Panc1 (cell line): ENCODE data around the gene STARD10. TPM values are rescaled to one million over a fixed set of nuclear protein-coding genes. Genes with fewer than 3 reads are reported as not detected.

ENCODE experiments used
- ATAC-seq: fragments of 200-7000 bp; cut with Tn5 transposase; 2 replicates; pipeline ENCODE4 v1.9.1; 2020; ENCODE audit warnings: mild to moderate bottlenecking, moderate library complexity
- BruUV-seq: library from RNA; stranded (reverse); fragments of 400-500 nt; replicated peaks from 2 replicates; lab custom pipeline; 2021; lab: Mats Ljungman, UMichigan
- CTCF ChIA-PET: fragments of 300-600 bp; sonication (Branson Sonifier 250); formaldehyde crosslinking; loops from one replicate; lab custom pipeline; 2022; ENCODE audit warnings: antibody characterized with exemption; lab: Charles Lee
- POLR2A ChIA-PET: fragments of 300-600 bp; sonication (Branson Sonifier 250); formaldehyde crosslinking; loops from one replicate; lab custom pipeline; 2022; ENCODE audit warnings: antibody characterized with exemption; lab: Charles Lee
- DNase-seq: peaks from one replicate; pipeline ENCODE4 v3.0.0-alpha.2; 2010; ENCODE audit warnings: low read depth, low spot score
- H3K27ac ChIP-seq: 2 replicates; pipeline ENCODE4 v1.5.1; 2011; ENCODE audit warnings: mild to moderate bottlenecking, low read length, inconsistent platforms
- H3K27me3 ChIP-seq: fragments of 200-500 bp; sonication (Bioruptor generic); 2 replicates; pipeline ENCODE4 v1.6.0; 2014; ENCODE audit warnings: low read length, inconsistent platforms; ENCODE audit not compliant: control insufficient read depth, insufficient read depth
- H3K36me3 ChIP-seq: fragments of 200-500 bp; sonication (Bioruptor generic); 2 replicates; pipeline ENCODE4 v1.5.1; 2014; ENCODE audit warnings: inconsistent platforms, mild to moderate bottlenecking, low read length, moderate library complexity; ENCODE audit not compliant: control insufficient read depth, insufficient read depth
- H3K4me1 ChIP-seq: 2 replicates; pipeline ENCODE4 v1.5.1; 2011; ENCODE audit warnings: inconsistent platforms, mild to moderate bottlenecking, low read length, moderate library complexity; ENCODE audit not compliant: control insufficient read depth, insufficient read depth
- H3K4me3 ChIP-seq, 2 experiments: 2 replicates each; pipeline ENCODE4 v1.5.1; 2011 to 2012; ENCODE audit warnings: low read depth in 2 of 2, low read length in 2 of 2, mild to moderate bottlenecking in 2 of 2, inconsistent platforms in 1 of 2, moderate library complexity in 1 of 2
- H3K9me3 ChIP-seq: fragments of 200-500 bp; sonication (Bioruptor generic); 2 replicates; pipeline ENCODE4 v1.5.1; 2014; ENCODE audit warnings: low read depth, mild to moderate bottlenecking, inconsistent platforms, low read length, moderate library complexity; ENCODE audit not compliant: control insufficient read depth, insufficient read depth
- CTCF ChIP-seq: fragments of 450-650 bp; IDR thresholded peaks from 2 replicates; pipeline ENCODE4 v1.5.1; 2017; ENCODE audit warnings: mild to moderate bottlenecking
- POLR2AphosphoS5 ChIP-seq: IDR thresholded peaks from 2 replicates; pipeline ENCODE4 v1.6.1; 2012; ENCODE audit warnings: mild to moderate bottlenecking, low read depth, low read length, moderate library complexity
- REST ChIP-seq, 2 experiments: IDR thresholded peaks; 2 replicates each; pipeline ENCODE4 v1.6.1; 2011 to 2012; ENCODE audit warnings: low read depth in 2 of 2, control low read depth in 1 of 2, low read length in 1 of 2, mild to moderate bottlenecking in 1 of 2, moderate library complexity in 1 of 2; ENCODE audit not compliant: insufficient read depth in 1 of 2
- SIN3A ChIP-seq: IDR thresholded peaks from 2 replicates; pipeline ENCODE4 v1.6.1; 2012; ENCODE audit warnings: low read depth, mild to moderate bottlenecking, low read length, moderate library complexity, borderline replicate concordance; ENCODE audit not compliant: insufficient read depth
- TCF7L2 ChIP-seq: IDR thresholded peaks from 2 replicates; pipeline ENCODE4 v1.6.1; 2011; ENCODE audit warnings: mild to moderate bottlenecking, low read depth, low read length, inconsistent platforms
- in situ Hi-C: cut with HindIII; loops from 2 replicates; pipeline ENCODE4 v1.10.0; 2016; ENCODE audit warnings: low sequenced_read_pairs, low pct_unique_long_range_greater_than_20kb
- intact Hi-C: fragments of 100-400 bp; cut with micrococcal nuclease; formaldehyde crosslinking; loops from one replicate; pipeline ENCODE4 v1.10.0; 2022; ENCODE audit not compliant: unreplicated experiment
- total RNA-seq: library from RNA; stranded (reverse); gene quantifications from one replicate; pipeline ENCODE4 v1.2.1, GENCODE V29; 2021; ENCODE audit not compliant: unreplicated experiment

STARD10 gene
- total RNA-seq, 1 experiment from 2014 or later = 32.1 TPM

DNA sequence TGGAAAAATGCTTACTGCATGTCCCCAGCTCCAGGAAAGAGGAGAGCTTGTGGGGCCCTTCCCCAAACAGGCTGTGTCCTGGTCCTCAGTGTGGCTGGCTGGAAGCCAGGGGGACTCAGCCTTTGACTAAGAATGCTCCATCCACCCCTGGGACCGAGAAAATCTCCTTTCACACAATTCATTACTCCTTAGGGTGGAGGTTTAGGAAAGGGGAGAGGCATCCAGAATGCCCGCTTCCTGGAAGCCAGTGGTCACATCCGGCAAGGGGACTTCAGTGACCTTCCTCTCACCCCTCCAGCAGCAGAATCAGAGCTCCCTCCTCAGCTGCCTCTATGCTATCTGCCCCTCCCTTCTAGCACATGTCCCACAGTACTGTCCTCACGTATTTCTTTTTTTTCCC lies 42.3 kb upstream of the STARD10 start:
- in situ Hi-C loops (no loop called here), intact Hi-C loops (no loop called here)
- H3K9me3 ChIP-seq = no peaks in the 10 kb centered on the region
- no peak overlapping the region for H3K27ac ChIP-seq
- 0 out of 2 replicates have a peak, but pooled peaks cover 4% of the 10 kb centered on the region for H3K4me1 ChIP-seq
- ATAC-seq (no peak), DNase-seq (no peak)
- TF ChIP-seq POLR2AphosphoS5 = no peak
- no peak for TF ChIP-seq CTCF
- TF ChIP-seq REST (IDR thresholded peaks at IDR 0.05; ENCODE audit: insufficient read depth in 1 of 2, low read depth in 2 of 2, low read length in 1 of 2) = no peak
- TF ChIP-seq TCF7L2 = no peak
- no peak for TF ChIP-seq SIN3A
- no peak overlapping the region for H3K4me3 ChIP-seq
- CTCF ChIA-PET = interaction anchor here (0.7 kb wide), 1 partner anchor 327 kb away, joined by 6 read pairs; no protein-coding TSS in a partner anchor
- no TSS peak for BruUV-seq
- POLR2A ChIA-PET = no interaction called here
- no peaks in the 10 kb centered on the region for H3K36me3 ChIP-seq
- no peaks in the 10 kb centered on the region for H3K27me3 ChIP-seq

GRCh38 chr11:72834905-72835304 lies 41.1 kb upstream of the STARD10 start:
- BruUV-seq = no TSS peak
- no peaks in the 10 kb centered on the region for H3K36me3 ChIP-seq
- H3K4me1 ChIP-seq = 0 out of 2 replicates have a peak, but pooled peaks cover 4% of the 10 kb centered on the region
- ATAC-seq = no peak
- in situ Hi-C loops (no loop called here), intact Hi-C loops (loop anchor here (5.0 kb wide), 1 partner anchor 407 kb away; no protein-coding TSS in a partner anchor)
- H3K27me3 ChIP-seq = no peaks in the 10 kb centered on the region
- POLR2A ChIA-PET = no interaction called here
- DNase-seq = no peak
- CTCF ChIA-PET = no interaction called here
- H3K4me3 ChIP-seq = no peak overlapping the region
- no peaks in the 10 kb centered on the region for H3K9me3 ChIP-seq
- TF ChIP-seq SIN3A = no peak
- no peak for TF ChIP-seq REST (IDR thresholded peaks at IDR 0.05; ENCODE audit: insufficient read depth in 1 of 2, low read depth in 2 of 2, low read length in 1 of 2)
- no peak for TF ChIP-seq CTCF
- TF ChIP-seq POLR2AphosphoS5 = no peak
- no peak for TF ChIP-seq TCF7L2
- no peak overlapping the region for H3K27ac ChIP-seq
